ENCODE results near the gene CACNG7.
A peak's percentile ranks its signal among the peaks of the same experiment; 100 is the strongest.

The CACNG7 gene

DNA sequence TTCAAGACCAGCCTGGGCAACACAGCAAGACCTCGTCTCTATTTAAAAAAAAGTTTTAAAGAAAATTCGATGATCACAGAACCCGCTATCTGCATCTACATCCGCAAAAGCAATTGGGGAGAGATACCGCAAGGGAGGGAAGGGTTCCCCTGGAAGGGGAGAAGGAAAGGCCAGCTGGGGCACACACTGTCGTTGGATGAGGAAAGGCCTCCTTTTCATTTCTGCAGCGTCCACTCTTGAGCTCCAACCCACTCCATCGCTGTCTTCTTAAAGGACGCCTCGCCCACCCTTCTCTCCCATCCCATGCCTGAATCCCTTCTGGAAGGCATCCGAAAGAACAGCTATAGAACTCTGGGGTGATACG, 30.3 kb upstream of the CACNG7 start:
- DNase-seq (ENCODE audit: low read depth in 2 of 3, low spot score in 1 of 3): no peak

DNA sequence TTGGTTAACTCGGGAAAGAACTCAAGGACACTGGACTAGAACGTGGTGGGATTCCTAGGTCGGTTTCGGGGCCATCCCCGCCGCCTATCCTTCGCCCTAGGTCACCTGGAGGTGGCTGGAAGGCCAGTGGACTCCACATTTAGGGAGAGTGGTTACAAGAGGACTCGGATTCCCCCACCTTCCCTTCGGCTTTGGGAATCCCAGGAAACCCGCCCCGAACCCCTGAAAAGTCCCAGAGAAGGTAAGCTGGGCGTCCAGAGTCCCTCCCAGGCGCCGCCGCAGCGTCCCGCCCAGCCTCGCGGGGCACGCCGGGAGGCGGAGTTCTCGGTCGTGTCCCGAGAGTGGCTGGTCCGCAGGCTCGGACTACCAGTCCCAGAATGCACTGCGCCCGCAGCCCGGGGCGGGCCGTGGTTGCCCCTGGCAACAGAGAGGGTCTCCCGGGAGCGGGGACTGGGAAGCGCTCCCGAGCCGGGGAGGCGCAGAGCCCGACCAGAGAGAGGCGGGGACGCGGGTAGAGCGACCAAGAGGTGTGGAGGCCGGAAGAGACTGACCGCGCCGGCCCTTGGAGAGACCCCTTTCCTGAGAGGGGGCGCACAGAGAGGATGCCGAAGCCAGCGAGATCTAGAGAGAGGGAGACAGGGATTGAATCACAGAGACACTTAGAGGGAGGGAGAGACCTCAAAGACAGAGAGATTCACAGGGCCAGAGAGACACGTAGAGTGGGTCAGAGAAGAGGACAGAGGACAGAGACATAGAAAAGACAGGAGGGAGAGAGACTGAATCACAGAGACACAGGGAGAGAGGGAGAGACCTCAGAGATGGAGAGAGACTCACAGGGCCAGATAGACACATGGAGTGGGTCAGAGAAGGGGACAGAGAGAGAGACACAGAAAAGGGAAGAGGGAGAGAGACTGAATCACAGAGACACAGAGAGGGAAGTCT, 29.7 kb upstream of the CACNG7 start:
- DNase-seq (ENCODE audit: low read depth in 2 of 3, low spot score in 1 of 3): peak; percentile 68 to 84 (median 75)

DNA sequence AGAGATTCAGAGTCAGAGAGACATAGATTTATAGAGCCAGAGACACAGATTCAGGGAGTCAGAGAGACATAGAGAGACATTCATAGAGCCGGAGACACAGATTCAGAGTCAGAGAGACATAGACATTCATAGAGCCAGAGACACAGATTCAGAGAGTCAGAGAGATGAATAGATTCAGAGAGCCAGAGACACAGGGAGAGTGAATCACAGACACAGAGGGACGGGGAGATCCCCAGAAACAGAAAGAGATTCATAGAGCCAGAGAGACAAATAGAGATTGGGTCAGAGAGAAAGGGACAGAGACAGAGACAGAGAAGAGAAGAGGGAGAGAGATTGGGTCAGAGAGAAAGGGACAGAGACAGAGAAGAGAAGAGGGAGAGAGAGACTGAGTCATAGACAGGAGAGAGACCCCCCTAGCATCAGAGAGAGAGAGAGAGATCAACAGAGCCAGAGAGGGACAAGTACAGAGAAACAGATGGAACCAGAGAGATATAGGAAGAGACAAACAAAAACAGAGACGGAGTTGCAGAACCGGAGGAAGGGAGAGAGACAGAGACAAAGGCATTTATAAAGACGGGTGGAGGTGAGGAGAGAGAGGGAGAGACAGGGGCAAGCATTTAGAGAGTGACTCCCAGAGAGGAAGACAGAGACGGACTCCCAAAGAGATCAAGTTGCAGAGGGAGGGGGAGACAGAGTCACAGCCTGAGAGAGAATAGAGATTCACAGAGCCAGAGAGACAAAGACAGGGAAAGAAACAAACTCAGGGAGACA, 28.2 kb upstream of the CACNG7 start:
- no peak for DNase-seq (ENCODE audit: low read depth in 2 of 3, low spot score in 1 of 3)

DNA sequence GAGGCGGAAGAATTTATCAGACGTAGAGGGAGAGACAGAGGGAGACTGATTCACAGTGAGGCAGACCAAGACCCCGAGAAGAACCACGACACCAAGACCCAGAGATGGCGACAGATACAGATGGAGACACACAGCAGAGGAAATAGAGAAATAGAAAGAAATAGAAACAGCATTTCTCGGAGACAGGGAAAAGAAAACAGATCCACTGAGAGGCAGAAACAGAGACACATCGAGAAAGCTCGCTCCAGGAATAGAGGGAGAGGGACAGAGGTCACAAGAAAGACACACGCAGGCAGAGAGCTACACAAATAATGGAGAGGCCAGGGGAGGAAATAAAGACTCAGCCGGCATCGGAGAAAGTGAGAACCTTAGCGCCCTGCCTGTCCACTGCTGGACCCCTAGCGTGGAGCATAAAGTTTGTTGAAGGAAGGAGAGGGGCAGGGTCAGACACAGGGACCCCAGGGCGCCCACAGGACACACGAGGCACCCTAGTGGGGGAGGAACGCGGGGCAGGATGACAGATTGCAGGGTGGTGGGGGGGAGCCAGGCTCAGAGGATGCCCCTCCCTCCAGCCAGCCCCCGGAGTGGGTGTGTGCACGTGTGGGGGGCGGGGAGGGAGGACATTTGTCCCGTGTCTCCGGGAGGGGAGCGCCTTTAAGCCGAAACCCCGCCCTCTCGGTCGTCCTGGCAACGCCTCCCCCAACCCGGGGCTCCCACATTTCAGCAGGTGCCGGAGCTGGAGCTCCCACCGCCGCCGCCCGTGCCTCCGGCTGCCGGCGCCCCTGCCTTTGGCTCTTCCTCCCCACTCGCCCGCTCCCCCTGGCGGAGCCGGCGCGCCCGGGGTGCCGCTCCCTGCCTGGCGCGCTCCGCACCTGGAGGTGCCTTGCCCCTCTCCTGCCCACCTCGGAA, 27.3 kb upstream of the CACNG7 start, which contains the start of gene PRKCG:
Gene PRKCG (plus strand): TSS at position 716 of the 909 bp plus-strand sequence. CDS start 298 bp downstream, outside the sequence.
- DNase-seq (ENCODE audit: low read depth in 2 of 3, low spot score in 1 of 3): no peak

DNA sequence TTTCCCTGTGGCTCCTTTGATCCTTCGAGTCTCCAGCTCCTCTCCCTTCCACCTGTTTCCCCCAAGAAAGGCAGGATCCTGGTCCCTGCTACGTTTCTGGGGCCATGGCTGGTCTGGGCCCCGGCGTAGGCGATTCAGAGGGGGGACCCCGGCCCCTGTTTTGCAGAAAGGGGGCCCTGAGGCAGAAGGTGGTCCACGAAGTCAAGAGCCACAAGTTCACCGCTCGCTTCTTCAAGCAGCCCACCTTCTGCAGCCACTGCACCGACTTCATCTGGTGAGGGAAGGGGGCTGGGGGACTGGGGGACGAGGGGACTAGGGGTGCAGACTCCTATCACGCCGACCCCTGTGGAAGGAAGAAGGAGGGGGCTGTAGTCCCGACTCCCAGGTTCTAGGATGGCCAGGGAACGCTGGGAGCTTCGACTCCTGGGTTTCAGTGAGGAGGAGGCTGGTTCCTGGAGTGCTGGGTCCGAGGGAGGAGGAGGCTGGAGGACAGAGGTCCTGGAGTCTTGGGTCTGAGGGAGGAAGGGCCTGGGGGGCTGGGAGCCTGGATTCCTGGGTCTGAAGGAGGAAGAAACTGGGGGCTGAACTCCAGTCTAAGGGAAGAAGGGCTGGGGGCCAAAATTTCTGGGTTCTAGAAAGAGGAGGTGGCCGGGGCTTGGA, 26.6 kb upstream of the CACNG7 start:
- DNase-seq (ENCODE audit: low read depth in 2 of 3, low spot score in 1 of 3): no peak

DNA sequence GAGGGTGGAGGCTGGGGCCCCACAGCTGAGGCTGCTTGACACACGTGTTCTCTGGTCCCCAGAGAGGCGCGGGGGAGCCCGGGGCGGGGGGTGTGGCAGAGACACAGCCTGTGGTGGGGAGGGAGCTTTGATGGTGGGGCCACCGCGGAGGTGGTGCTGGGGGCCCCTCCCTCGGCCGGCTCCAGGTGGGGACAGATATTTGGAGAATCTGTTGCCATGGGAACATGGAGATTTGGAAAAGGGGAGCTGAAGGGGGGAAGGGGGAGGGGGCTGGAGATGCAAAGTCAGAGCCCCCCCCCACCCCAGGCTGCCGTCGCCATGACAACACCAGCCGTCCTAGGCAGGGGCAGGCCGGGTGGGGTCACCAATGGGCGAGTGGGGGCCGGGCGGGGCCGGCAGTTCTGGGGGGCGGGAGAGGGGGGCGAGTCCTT, 25.8 kb upstream of the CACNG7 start:
- DNase-seq (ENCODE audit: low read depth in 2 of 3, low spot score in 1 of 3): no peak

DNA sequence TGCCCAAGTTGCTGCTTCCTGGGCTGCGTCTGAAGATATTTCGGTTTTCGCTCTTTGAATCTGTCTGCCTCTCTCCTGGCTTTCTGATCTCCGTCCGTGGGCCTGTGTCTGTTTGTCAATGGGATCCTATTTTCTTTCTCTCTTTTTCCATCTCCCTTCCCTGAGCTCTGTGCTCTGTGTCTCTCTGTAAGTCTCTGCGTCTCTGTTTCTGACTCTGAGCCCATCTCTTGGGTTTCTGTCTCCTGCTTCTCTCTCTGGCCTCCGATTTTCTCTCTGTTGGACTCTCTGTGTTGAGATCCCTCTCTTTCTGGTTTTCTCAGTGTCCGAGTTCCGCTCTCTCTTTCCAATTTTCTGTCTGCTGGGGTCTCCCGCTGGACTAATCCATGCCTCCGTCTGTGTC, 25.3 kb upstream of the CACNG7 start:
- DNase-seq (ENCODE audit: low read depth in 2 of 3, low spot score in 1 of 3): no peak

DNA sequence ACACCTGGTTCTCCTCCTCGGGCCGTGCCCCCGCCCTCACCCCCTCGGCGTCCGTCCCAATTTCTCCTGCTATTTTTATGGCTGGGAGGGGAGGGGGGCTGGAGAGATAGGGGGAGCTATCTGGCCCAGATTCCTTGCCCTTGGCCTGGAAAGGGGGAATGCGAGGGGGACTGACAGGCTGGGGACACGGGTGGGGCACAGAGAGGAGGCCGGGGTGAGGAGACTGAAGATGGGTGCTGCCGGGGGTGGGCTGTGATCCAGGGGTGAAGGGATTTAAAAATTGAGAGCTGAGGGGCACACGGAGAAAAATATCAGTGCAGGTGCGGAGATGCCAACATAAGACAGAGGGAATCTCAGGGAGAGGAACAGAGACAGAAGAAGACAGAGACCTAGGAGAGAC, 24.8 kb upstream of the CACNG7 start:
- no peak for DNase-seq (ENCODE audit: low read depth in 2 of 3, low spot score in 1 of 3)

DNA sequence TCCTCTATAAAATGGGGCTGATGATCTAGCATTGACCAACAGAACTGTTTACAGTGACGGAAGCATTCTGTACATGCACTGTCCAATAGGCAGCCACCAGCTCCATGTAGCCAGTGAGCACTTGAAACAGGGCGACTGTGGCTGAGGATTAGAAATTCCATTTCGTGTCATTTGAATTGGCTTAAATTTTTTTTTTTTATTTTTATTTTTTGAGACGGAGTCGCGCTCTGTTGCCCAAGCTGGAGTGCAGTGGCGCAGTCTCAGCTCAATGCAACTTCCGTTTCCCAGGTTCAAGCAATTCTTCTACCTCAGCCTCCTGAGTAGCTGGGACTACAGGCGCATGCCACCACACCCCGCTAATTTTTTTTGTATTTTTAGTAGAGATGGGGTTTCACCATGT, 24.0 kb upstream of the CACNG7 start:
- no peak for DNase-seq (ENCODE audit: low read depth in 2 of 3, low spot score in 1 of 3)

DNA sequence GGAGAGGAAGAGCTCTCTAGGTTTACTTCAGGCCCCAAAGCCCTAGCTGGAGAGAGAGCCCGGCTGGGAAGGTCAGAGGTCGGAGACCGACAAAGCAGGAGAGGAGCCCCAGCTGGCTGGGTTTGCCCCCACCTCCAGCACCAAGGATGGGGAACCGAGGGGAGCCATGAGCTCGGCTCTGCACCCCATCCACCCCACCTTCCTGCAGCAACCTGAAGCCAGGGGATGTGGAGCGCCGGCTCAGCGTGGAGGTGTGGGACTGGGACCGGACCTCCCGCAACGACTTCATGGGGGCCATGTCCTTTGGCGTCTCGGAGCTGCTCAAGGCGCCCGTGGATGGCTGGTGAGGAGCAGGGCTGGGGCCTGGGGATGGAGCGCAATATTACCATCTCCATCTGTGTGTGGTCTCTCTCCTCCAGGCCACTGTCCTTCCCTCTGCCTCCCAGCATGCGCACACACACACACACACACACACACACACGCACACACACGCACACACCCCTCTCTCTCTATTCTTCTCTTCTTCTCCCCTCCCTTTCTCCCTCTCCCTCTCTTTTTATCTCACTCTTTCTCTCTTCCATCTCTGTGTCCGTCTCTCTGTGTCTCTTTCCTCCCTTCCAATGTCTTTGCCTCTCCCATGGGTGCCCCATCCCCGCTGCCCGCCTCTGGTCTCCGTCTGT, 16.6 kb upstream of the CACNG7 start:
- DNase-seq (ENCODE audit: low read depth in 2 of 3, low spot score in 1 of 3): no peak

DNA sequence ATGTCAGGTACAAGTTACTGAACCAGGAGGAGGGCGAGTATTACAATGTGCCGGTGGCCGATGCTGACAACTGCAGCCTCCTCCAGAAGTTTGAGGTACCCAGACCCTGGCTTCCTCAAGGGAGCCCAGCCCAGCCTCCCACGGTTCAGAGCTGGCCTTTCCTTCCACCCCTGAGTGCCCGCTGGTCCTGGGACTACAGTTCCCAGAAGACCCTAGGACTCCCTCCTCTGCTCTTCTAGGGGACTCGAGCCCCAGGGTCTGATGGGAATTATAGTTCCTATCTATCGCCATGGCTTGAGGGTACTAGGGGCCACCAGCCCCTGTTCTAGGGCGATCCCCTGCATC, 16.1 kb upstream of the CACNG7 start:
- no peak for DNase-seq (ENCODE audit: low read depth in 2 of 3, low spot score in 1 of 3)

DNA sequence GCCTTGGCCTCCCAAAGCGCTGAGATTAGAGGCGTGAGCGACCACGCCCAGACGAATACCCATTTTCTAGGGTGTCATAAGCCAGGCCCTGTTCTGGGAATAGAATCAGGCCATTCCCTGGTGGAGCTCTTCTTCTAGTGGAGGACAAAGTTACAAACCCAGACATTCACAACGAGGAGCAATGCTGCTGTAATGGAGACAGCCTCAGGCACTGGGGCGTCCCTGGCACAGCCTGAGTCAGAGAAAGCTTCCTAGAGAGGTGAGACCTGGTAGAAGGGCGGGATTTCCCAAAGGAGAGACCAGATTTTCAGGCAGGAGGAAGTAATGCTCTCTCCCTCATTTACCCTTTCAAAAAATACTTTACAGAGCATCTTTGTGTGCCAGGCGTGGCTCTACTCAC, 14.4 kb upstream of the CACNG7 start:
- no peak for DNase-seq (ENCODE audit: low read depth in 2 of 3, low spot score in 1 of 3)

DNA sequence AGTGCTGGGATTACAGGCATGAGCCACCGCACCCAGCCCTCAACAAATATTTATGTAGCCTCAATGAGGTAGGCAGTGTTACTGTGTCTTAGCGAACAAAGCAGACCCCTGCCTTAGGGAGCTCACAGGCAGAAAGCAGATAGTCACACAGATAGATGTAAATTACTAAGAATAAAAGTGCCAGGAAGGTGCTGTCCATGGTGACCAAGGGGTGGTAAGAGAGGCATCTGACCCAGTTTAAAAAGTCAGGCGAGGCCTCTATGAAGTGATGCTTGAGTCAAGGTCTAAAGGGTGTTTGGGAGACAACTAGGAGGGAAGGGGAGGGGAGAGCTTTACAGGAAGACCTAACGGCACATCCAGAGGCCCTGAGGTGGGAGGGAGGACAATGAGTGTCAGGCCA, 12.4 kb upstream of the CACNG7 start:
- DNase-seq (ENCODE audit: low read depth in 2 of 3, low spot score in 1 of 3): no peak

DNA sequence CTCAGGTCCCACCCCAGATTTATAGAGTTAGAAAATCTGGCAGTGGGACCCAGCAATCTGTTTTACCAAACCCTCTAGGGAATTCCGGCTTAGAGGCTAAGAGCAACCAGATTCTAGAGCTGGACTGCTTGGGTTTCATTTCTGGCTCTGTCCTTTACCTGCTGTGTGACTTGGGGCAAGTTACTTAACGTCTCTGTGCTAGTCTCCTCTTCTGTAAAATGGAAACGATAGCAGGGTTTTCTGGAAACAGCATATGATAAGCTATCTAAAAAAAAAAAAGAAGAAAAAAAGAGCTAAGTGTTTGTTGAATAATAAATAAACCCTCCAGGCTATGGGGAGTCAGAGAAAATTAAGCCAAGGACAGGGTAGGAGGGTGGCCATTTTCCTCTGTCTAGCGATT, 11.6 kb upstream of the CACNG7 start:
- DNase-seq (ENCODE audit: low read depth in 2 of 3, low spot score in 1 of 3): no peak

DNA sequence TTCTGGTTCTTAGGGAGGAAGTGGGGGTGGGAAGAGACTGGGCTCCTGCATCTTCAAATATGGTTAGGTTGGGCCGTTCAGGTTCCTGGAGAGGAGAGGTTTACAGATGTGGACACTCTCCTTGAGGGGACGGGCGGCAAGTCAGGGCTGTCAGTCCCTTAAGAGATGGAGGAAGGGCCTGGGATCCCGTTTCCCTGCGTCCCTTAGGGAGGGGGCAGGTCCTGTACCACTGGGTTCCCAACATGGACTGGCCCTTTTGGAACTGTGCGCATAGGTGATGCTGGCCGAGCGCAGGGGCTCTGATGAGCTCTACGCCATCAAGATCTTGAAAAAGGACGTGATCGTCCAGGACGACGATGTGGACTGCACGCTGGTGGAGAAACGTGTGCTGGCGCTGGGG, 10.9 kb upstream of the CACNG7 start:
- no peak for DNase-seq (ENCODE audit: low read depth in 2 of 3, low spot score in 1 of 3)

DNA sequence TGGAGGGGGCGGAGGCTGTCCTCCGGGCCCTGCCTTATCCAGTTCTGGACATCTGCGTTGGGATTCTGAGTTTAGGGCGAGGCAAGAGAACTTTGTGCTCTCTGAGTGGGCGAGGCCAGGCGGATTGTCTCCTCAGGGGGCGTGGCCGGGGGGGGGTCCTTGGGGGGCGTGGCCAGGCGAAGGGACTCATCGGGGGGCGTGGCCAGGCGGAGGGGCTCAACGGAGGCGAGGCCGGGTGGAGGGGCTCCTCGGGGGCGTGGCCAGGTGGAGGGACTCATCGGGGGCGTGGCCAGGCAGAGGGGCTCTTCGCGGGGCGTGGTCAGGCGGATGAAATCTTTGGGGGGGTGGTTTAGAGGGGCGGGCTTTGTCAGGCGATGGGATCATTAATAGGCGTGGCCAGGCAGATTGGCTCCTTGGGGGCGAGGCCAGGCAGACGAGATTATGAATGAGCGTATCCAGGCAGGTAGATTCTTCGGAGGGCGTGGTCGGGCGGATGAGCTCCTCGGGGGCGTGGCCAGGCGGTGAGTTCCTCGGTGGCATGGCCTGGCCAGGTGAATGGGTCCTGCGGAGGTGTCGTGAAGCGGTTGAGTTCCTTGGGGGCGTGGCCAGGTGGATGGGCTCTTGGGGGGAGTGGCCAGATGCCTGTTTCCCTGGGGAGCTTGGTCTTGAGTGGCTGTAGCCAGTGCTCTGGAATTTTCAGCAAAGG, 10.3 kb upstream of the CACNG7 start:
- DNase-seq (ENCODE audit: low read depth in 2 of 3, low spot score in 1 of 3): no peak

DNA sequence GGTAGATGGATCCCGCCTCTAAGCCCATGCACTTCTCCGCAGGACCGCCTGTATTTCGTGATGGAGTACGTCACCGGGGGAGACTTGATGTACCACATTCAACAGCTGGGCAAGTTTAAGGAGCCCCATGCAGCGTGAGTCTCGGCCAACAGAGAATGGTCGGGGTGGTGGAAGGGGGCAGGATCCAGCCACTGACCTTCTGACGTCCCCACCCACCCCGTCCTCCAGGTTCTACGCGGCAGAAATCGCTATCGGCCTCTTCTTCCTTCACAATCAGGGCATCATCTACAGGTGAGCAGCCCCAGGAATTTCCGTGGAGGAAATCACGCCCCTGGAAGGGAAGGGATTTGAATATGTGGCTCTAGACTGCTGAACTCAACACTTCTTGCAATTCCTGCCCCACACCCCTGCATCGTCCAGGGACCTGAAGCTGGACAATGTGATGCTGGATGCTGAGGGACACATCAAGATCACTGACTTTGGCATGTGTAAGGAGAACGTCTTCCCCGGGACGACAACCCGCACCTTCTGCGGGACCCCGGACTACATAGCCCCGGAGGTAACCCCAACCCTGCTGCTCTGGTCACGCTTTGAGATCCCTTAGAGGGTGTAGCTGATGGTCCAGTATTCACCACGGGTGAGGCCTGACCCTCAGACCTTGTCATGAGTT, 8.8 kb upstream of the CACNG7 start:
- no peak for DNase-seq (ENCODE audit: low read depth in 2 of 3, low spot score in 1 of 3)

DNA sequence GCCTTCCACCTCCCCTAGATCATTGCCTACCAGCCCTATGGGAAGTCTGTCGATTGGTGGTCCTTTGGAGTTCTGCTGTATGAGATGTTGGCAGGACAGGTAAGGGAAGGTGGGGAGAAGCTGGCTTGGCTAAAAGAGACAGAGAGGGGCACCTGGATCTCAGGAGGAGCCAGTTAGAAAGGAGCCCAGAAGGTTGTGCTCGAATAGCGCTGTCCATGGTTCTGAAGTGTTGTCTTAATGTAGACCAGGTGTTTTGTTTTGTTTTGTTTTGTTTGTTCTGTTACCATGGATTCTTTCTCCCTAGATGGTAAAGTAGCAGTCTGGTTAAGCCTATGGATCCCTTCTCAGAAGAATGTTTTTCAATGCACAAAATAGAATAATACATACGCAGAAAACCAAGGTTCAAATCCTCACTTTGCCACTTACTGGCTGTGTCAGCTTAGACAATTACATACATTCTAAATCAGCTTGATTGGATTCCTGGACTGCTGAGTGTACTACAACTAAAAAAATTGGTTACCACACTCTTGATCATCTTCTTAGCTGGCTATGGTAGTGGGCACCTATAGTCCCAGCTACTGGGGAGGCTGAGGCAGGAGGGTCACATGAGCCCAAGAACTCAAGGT, 5.9 kb upstream of the CACNG7 start:
- no peak for DNase-seq (ENCODE audit: low read depth in 2 of 3, low spot score in 1 of 3)

DNA sequence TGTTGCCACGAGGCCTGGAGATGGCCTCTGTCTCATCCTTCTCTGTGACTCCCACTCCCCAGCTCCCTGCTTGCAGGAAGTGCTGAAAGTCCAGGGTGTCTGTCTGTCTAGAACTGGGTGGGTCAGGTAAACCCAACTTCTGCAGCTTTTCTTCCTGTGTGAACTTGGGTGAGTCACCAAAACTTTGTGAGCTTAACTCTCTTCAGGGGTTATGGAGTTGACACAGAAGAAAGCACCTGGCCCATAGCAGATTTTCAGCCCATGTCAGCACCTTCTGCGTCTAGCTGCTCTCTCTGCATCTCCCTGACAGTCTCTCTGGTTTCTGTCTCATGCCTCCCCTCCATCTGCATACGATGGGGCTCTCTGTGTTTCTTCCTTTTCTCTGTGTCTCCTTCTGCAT, 4.2 kb upstream of the CACNG7 start:
- DNase-seq (ENCODE audit: low read depth in 2 of 3, low spot score in 1 of 3): no peak
